Measurements from ENCODE around the gene AP3D1.
"Not testable (repeated sequence)": the region's sequence is repeated elsewhere in the genome, so short reads cannot be mapped to it uniquely, and the experiment has no call there.

Gene AP3D1
- total RNA-seq: 178 to 180 reads per million in 2 experiments

DNA sequence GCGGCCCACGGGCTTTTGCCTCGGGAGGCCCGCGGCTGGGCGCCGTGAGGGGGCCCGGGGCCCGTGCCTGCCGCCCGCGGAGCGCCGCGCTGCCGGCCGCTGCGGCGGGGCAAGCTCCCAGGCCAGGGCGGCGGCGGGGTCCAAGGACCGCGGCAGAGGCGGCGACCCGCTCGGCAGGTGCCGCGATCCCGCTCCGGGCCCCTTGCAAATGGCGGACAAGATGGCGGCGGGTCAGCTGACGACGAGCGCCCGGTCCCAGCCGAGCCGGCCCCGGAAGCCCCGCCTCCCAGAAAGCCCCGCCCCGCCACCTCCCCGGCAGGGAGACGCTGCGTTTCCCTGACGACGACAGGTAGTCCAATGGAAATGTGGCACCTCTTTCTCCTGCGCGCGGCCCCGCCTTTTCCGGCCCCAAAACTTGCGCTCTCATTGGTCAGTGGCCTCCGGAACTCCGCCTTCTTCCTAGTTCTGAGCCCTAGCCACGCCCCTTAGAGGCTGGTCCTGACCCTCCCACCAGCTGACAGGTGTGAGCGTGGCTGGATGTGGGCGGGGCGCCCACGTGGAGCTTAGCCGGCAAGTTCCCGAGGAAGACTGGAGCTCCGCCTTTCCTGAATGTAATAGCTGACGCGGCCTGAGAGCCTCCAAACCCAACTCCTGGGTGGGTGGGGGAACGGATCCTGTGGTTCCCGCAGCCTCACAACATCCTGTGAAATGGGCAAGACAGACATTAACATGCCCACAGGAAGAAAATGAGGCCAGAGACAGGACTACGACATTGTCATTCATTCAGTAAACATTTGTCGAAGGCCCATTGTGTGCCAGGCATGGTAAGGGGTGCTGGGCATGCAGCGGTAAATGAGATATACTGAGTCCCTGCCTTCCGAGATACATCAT lies at the start of gene AP3D1:
TSS of gene AP3D1 (minus strand) at position 228 of the 891 bp plus-strand sequence. CDS start 232 bp downstream, outside the sequence.
- DNase-seq (ENCODE audit: low read depth): peak; percentile 100

GRCh38 chr19:2200624-2201294 lies 49.4 kb upstream of the AP3D1 start:
- DNase-seq (ENCODE audit: low read depth): not testable (repeated sequence)

DNA sequence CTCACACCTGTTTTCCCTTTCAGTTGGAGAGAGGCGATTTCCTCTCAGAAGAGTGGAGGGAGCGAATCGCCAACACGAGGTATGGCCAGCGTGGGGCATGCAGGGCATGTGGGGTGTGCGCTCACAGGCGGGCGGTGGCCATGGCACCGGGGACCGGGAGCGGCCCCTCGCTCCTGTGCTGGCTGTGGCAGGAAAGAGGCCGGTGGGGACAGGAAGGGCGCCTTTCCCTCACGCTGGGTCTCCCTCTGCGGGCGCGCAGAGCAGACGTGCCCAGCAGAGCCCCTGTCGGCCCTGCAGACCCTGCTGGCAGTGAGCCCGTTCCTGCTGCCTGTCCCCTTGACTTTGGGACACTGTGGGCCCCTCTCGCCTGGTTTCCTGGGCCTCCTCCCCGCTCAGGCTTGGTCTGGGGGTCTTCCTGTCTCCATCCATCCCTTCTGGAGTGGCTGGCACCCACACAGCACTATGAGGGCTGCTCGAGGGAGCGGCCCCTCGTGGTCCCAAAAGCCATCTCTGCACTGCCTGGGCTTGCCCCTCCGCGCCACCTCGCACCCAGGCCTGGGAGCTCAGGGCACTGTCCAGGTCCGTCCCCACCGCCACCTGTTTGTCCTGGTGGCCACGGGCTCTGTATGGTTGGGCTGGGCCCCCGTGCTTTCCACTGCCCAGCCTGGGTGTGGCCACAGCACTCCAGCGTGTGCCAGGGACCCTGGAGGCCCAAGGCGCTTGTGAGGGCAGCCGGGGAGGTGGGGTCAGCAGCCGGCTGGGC lies 48.7 kb upstream of the AP3D1 start:
- no peak for DNase-seq (ENCODE audit: low read depth)

DNA sequence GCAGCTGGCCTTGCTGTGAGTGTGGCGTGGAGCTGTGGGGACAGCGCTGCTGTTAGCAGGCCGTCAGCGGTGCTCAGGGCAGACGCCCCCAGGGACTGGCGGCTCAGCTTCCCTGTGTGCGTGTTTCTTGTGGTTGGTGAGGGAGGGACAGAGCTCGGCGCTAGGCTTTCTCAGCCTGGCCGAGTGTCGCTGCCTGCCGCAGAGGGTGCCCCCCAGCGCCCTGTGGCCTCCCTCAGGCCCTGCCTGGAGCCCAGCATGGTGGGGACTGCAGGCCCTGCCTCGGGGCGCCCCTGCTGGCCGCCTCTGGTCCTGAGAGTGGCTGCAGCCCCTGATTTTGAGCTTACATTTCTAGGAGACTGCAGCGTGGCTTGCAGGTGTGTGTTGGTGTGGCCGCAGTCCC lies 47.8 kb upstream of the AP3D1 start:
- DNase-seq (ENCODE audit: low read depth): no peak

DNA sequence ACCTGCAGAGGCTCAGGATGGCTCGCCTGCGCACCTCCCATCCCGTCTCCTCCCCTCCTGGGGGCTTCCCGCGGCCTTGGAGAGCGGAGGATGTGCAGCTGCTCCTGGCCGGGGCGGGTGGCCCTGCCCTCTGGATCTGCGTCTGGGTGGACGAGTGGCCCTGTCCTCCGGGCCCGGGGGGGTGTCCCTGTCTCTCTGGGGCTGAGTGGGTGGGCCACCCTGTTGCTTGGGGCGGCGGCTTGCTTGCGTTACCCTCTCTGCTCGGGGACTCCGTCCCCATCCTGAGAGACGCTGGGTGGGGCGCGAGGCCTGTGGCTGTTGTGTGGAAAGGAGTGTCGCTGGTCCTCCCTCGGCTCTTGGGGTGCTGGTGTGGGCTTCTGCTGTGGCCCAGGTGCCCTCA lies 47.0 kb upstream of the AP3D1 start:
- DNase-seq (ENCODE audit: low read depth): no peak

DNA sequence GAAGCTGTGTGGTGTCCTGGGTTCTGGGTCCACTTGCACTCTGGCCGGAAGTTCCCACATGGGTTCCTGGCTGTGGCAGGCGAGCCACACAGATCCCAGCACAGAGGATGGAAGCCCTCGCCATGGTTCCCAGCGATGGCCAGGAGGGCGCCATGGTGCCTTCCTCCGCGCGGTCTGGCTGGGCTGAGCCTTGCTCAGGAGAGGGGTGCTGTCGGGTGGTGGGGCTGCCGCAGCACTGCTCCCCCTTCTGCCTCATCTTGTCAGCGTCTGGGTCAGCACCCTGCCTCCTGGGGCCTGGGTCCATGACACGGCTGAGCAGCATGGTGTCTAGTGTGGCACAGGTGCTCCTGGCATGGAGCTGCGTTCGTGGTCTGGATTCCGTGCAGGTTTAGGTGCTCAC lies 45.9 kb upstream of the AP3D1 start:
- no peak for DNase-seq (ENCODE audit: low read depth)

- no peak for DNase-seq (ENCODE audit: low read depth)
Observed at GRCh38 chr19:2195914-2196313, 44.5 kb upstream of the AP3D1 start.

DNA sequence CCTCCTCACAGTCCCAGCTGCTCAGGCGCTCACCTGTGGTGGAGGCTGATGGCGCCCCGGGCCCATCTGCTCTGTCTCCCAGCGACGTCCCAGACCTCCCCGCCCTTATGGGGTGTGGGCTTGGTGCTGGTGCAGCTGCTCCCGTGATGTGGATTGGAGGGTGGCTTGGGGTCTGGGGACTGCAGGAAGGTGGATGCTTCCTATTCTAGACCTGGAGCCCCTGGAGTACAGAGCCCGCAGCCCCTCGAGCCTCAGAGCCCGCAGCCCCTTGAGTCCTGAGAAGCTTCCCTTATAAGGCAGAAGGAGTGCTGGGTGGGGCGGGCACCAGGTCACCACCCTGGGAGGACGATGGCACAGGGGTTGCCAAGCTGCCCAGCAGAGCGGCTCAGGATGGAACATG lies 44.0 kb upstream of the AP3D1 start:
- DNase-seq (ENCODE audit: low read depth): no peak

DNA sequence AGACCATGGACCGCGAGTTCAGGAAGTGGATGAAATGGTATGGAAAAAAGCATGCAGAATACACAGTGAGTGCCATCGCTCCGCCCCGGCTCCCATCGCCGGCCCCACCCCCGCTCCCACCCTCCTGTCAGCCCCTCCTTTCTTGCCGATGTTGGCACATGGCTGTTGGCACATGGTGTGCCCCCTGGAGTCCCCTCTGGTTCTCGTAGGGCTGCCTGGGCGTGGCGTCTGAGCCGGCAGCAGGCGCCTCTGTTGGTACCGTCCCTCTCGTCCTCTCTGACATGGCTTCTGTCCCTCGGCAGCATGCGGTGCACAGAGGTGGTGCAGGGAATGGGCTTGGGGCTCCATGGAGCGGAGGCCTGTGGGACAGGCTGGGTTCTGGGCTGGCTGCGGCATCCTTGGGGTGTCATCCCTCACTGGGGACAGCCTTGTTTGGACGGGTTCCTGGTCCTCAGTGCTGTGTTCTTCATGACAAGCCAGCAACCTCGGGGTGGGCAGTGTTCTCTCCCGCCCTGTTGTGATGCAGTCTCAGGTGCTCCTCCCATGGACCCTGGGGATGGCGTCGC lies 43.2 kb upstream of the AP3D1 start:
- no peak for DNase-seq (ENCODE audit: low read depth)

DNA sequence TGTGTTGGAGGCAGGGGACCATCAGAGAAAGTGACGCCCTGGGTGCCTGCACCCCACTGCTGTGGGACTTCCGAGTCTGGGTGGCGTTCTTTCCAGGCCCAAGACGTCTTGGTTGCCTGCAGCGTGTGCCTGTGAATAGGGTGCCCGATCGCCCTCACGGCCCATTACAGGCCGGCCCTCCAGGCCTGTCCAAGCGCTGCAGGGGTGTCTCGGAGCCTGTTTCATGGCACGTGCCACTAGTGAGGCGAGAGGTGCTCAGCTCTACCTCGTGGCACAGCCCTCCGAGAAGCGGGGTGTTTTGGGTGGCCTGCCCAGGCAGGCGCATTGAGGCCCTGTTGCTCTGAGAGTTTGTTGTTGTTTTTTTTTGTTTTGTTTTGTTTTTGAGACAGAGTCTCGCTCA lies 42.4 kb upstream of the AP3D1 start:
- no peak for DNase-seq (ENCODE audit: low read depth)

- no peak for DNase-seq (ENCODE audit: low read depth)
Observed at GRCh38 chr19:2192862-2193261, 41.5 kb upstream of the AP3D1 start.

GRCh38 chr19:2191456-2192310 lies 40.3 kb upstream of the AP3D1 start:
- DNase-seq (ENCODE audit: low read depth): no peak

DNA sequence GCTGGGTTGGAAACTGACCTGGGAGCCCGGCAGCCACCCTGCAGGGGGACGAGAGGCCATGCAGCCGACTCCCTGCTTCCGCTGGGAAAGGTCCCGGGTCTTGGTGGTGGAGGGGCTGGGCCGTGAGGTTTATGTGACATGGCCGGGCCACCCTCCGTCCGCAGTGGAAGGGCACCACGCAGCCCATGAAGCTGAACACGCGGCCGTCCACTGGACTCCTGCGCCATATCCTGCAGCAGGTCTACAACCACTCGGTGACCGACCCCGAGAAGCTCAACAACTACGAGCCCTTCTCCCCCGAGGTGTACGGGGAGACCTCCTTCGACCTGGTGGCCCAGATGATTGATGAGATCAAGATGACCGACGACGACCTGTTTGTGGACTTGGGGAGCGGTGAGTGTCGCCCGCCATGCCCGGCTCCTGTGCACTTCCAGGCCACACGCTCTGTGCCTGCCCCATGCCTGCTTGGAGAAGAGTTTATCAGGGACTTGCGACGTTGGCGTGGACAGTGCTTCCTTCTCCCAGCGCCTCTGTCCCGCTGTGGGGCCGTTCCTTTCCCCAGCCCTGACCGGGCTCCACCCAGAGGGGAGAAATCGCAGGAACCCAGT lies 39.6 kb upstream of the AP3D1 start:
- DNase-seq (ENCODE audit: low read depth): no peak

DNA sequence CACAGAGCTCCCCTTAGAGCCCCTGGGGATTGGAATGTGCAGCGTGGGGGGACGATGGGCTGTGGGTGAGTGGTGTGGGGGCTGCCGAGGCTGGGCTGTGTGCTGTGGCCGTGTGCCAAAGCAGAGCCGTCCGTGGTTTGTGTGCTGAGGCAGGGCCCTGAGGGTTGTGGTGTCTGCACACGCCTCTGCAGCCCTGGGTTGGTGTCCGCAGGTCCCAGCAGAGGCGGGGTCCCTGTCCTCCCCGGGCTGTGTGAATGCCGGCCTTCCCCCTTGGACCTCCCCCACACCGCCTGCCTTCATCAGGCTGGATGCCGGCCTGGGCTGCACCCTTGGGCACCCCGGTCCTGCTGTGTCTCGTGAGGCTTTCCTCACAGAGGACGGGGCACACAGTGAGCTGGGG lies 38.5 kb upstream of the AP3D1 start:
- no peak for DNase-seq (ENCODE audit: low read depth)

- DNase-seq (ENCODE audit: low read depth): no peak
Observed at GRCh38 chr19:2188708-2189385, 37.5 kb upstream of the AP3D1 start.

GRCh38 chr19:2187159-2187558 lies 35.8 kb upstream of the AP3D1 start:
- DNase-seq (ENCODE audit: low read depth): no peak

DNA sequence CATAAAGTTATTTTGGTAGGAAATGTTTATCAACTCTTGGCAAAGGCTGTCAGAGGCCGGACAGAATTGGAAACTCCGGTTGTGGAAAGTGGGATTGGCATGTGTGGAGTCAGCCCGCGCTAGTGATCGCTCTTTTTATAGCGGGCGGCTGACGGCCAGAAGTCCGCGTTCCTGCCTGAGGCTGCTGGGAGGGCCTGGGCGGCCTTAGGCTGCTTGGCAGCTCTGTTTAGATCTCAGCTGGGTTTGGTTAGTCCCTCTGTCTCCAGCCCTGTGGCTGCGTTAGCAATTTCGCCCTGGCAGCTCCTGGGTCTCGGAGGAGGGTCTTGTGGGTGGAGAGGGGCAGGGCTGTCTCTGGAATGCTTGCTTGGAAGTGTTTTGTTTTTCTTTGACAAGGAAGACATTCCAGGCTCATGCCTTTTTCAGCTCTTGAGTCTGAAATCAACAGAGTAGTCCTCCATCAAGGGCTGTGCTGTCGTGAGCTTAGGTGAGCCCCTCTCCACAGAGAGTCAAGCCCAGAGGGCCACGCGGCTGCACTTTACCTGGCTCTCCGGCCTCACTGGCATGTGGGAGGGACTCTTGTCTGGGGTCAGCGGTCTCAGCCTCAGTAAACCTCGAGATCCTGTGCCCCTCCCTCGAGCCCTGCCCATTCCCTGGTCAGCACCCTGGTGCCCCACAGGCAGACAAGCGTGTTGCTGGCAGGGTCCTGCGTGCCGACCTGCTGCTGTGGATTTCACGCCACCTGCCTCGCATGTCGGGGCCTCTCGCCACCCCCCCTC lies 34.9 kb upstream of the AP3D1 start:
- DNase-seq (ENCODE audit: low read depth): no peak

DNA sequence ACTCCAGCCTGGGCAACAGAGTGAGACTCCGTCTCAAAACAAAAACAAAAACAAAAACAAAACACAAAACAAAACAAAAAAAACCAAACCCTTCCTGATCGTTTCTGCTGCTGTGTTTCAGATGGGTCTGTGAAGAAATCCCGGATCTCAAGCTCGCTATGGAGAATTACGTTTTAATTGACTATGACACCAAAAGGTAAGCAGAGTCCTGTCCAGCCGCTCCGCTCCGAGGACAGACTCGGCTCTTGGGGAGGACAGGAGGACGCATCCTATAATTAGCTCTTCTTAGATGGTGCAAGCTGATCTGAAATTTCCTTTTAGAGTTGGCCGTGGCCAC lies 34.3 kb upstream of the AP3D1 start:
- no peak for DNase-seq (ENCODE audit: low read depth)

DNA sequence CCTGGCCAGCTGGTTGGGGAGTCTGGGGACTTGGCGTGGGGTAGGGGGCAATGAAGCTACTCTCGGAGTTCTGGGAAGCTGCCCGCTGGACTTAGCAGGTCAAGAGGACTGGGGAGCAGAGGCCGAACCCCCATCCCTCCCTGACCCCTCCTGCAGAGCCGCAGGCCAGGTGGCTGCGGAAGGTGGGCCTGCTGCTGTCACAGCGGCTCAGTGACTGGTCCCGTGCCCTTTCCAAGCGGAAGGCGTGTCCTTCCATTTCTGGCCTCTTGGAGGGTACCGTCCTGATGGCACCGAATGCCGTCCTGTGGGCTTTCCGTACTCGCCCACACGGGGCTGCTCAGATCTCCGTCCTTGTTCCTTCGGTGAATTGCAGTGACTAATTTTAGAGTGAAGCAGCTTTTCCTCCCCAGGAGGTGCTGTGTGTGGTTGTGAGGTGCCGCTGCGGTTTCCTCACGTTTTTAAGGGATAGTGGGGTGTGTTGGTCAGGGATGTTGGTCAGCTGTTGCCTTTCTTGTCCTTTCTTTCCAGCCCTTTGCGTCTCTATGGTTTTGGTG lies 33.1 kb upstream of the AP3D1 start:
- no peak for DNase-seq (ENCODE audit: low read depth)

Measured in T follicular helper cell (primary cell).